Uterus (tissue), 2 donors: Measurements from ENCODE around the gene PCMT1.

ENCODE experiments used
- POLR2A ChIP-seq, 2 donors: fragments of 450-650 bp; IDR thresholded peaks; one replicate each; pipeline ENCODE4 v1.6.1; 2016; ENCODE audit warnings: antibody characterized with exemption in 2 of 2, mild to moderate bottlenecking in 1 of 2, moderate library complexity in 1 of 2
- TF ChIP-seq, protein P1 (sequence below), 4 experiments: fragments of 200-600 bp in 2 of 4; fragments of 450-650 bp in 2 of 4; sonication (generic) in 2 of 4; IDR thresholded peaks; one replicate each; pipeline ENCODE4 v1.5.1; 2016 to 2019; ENCODE audit warnings: antibody characterized with exemption in 4 of 4, mild to moderate bottlenecking in 2 of 4, moderate library complexity in 1 of 4

DNA sequence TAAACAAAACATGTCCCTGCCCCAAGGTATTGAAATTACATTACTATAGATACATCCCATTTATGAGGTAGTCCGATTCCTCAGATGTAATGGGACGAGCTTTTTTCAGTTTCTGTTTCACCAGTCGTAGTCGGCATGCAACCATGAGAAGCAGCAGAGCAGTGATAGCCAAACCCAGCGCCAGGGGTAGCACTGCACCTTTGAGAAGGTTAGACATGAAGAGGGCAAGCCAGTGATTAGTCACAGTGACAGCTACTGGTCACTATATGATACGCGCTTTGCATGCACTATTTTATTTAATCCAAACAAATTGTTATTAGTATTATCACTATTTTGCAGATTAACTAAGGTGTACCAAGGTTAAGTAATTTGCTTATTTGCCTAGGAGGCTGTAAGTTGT, 71.0 kb downstream of the PCMT1 start:
- no peak for TF ChIP-seq POLR2A (IDR thresholded peaks at IDR 0.05)
- TF ChIP-seq, protein P1, sequence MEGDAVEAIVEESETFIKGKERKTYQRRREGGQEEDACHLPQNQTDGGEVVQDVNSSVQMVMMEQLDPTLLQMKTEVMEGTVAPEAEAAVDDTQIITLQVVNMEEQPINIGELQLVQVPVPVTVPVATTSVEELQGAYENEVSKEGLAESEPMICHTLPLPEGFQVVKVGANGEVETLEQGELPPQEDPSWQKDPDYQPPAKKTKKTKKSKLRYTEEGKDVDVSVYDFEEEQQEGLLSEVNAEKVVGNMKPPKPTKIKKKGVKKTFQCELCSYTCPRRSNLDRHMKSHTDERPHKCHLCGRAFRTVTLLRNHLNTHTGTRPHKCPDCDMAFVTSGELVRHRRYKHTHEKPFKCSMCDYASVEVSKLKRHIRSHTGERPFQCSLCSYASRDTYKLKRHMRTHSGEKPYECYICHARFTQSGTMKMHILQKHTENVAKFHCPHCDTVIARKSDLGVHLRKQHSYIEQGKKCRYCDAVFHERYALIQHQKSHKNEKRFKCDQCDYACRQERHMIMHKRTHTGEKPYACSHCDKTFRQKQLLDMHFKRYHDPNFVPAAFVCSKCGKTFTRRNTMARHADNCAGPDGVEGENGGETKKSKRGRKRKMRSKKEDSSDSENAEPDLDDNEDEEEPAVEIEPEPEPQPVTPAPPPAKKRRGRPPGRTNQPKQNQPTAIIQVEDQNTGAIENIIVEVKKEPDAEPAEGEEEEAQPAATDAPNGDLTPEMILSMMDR (IDR thresholded peaks at IDR 0.05) = no peak
